GM18499 (cell line): ENCODE data around the gene DNAI2.

Experiments
- ATAC-seq: cut with Tn5 transposase; IDR thresholded peaks from one replicate; pipeline ENCODE4 v1.9.1; 2021; ENCODE audit warnings: moderate number of reproducible peaks; ENCODE audit not compliant: insufficient read depth, unreplicated experiment

The DNAI2 gene

DNA sequence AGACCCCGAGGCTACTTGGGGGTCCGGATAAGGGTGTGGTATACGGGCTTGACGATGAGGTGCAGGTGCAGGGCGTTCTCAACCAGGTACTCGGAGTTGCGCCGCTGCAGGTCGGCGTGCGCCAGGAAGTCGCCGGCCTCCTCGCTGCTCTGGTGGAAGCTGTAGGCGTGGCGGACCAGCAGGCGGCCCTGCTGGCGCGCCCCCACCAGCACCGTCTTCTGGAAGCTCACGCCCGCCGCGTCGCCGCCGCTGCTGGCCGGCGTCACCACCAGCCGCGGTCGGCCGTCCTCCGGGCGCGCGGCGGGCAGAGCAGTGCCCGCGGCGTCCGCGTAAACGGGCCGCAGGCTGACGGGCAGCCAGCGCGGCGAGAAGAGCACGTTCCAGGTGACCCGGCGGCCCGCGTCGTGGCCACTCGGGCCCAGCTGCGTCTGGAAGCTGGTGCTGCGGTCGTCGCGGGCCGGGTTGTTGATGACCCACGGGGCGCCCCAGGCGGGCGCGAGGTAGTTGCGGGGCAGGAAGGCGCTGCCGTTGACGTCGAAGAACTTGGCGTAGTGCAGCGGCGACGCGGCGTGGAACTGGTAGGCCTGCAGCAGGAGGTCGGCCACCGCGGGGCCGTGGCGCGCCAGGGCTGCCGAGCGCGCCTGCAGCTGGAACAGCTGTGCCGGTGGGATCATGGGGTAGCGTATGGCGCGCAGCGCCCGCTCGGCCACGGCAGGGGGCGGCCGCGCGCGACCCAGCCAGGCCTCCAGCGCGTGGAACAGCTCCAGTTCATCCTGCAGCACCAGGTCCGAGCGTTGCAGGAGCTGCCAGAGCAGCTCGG, 82.8 kb downstream of the DNAI2 start:
- no peak for ATAC-seq

DNA sequence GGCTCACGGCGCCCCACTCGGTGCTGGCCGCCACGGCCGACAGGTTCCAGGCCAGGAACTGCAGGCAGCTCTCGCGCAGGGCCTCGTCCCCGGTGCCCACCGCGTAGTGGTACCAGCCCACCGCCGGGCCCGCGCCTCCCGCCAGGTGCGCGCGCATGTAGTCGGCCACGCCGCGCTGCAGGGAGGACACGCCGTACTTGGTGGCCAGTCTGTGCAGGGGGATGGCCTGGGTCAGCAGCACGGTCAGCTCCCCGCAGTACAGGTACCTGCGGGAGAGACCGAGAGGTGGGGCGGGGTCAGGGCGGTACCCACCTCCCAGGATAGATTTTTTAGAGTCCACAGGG, 83.4 kb downstream of the DNAI2 start:
- ATAC-seq, result no peak

DNA sequence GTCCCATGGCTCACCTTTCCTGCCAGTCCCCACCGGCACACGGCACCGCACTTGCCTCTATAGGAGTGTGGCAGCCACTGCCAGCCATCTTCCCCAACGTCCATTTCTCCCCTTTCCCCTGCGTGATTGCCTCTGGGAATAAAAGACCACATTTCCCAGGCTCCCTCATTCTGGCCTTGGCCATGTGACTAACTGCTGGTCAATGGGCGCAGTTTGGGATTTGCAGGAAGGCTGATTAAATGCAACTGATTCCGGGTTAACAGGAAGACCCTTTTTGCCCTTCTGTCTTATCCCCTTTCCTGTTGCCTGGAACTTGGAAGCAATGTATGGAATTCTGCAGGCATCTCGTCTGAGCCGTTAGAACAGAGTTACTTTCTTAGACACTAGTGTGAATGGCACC, 84.7 kb downstream of the DNAI2 start:
- no peak for ATAC-seq

DNA sequence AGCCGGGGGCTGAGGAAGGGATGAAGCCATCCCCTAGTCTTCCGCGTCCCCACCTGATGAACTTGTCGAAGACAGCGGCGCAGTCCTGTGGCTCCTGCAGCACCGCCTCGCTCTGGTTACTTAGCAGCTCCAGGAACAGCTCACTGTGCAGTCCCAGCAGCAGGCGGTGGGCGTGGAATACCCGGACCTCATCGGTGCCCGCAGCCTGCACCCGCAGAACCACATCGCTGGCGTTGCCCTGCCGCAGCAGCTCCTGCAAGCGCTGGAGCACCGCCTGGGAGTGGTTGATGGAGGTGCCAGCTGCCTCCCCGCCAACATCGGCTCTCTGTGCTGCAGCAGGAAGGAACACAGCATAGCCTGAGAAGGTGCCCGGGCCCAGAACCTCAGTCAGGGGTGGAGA, 85.9 kb downstream of the DNAI2 start:
- no peak for ATAC-seq

DNA sequence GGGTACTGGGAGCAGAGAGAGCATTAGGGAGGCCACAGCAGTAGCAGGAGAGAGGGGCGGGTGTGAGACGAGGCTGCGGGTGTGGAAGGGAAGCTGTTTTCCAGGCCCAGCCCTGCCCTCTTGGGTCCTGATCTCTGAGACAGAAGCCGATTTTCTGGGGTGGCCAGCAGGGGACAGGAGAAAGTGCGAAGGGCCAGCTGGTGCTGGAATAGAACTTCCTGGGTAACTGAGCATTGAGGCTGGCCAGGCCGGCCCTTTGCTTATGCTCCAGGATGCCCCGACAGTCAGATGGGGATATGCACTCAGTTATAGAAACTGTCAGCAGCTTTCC, 86.8 kb downstream of the DNAI2 start:
- ATAC-seq, result no peak

DNA sequence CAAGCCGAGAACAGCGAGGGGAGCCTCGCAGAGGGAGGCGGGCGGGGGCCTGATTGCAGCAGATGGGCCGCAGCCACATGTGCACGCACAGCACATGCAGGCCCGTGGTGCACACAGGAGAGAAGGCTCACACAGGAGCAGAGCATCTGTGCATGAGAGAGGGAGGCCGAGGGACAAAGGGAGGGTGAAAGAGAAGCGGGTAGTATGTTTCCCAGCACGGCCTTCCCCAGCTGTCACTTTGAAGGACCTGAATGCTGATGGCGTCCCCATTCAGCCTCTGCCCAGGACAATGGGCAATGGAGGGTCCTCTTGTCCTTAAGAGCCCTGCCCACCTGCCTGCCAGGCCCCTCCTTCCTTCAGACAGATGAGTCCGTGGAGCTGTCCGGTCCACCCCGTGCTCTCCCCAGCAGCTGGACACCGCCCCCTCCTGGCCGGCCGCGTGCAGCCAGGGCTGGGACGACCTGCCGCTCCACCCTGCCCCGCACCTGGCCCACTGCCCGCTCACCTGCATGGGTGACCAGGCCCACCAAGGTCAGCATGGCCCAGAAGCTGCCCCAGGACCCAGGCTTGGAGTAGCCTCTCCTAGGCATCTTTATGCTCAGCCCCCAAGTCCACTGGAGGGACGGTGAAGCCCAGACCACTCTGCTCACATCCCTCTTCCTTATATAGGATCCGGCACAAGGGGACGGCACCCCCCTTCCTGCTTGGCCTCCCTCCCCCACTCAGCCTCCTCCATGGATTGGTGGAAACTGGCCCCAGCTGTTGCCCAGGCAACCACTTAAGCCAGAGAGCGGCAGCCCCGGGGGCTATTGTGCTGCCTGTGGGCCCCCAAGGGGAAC, 87.4 kb downstream of the DNAI2 start, which contains the start of gene BTBD17:
Gene BTBD17 (minus strand): TSS at position 639 of the 839 bp plus-strand sequence. CDS start 49 bp downstream, at position 590.
- ATAC-seq, result no peak

DNA sequence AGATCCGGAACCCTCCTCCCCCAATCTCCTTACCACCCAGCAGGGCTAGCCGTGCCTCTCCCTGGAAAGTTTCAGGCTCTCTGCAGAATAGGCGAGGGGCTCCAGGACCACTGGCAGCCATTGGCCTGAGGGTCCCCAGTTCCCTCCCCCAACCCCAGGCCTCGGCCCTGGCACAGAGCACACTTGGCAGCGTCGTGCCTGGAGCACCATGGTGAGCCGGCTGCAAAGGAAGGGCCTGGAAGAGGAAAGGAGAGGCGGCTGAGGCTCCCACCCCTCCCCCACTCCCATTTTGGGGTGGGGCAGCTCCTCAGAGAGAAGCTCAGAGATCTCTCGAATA, 88.0 kb downstream of the DNAI2 start:
- ATAC-seq, result no peak

DNA sequence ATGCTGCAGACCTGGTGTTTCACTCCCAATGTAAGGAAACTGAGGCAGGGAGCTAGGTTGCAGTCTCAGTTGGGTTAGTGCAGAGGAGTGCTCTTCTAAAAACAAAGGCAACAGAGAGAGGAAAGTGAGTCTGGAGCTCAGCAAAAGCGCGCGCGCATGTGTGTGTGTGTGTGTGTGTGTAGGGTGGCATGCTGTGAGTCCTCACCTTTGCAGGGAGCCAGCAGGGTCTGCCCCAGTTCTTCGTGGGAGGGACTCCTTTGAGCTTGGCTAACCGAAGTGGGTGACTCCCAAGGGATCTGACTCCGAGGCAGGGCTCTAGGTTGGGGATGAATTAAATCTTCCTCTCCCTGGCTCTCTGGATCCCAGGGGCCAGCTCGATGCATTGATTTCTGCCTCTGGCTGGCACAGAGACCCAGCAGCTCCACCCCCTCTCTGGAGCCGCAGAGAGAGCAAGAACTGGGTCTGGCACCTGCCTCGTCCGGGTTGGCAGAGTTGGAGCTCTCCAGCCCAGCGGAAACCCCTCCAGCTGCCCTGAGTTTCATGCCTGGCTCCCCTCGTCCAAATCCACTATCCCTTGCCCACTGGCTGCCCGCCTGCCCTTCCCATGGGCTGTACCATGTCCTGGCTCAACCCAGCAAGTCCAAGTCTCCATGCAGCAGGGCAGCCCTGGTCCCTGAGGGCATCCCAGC, 88.9 kb downstream of the DNAI2 start:
- no peak for ATAC-seq
